Right lobe of liver (tissue), 6 donors: ENCODE measurements around the gene OIT3. TPM values are rescaled to one million over a fixed set of nuclear protein-coding genes. Genes with fewer than 3 reads are reported as not detected.
"Not testable (repeated sequence)": the region's sequence is repeated elsewhere in the genome, so short reads cannot be mapped to it uniquely, and the experiment has no call there.

Source experiments
- ATAC-seq, 4 donors: fragments of 200-7000 bp; cut with Tn5 transposase; one replicate each; pipeline ENCODE4 v1.9.1; 2020; ENCODE audit warnings: mild to moderate bottlenecking in 4 of 4, moderate library complexity in 4 of 4
- DNase-seq, 3 donors: peaks; one replicate each; pipeline ENCODE4 v3.0.0-alpha.2; 2020
- H3K27ac ChIP-seq, 3 donors: fragments of 200-600 bp; one replicate each; pipeline ENCODE4 v1.8.0; 2022
- H3K27me3 ChIP-seq, 2 donors: fragments of 200-600 bp; one replicate each; pipeline ENCODE4 v1.8.0; 2022
- H3K36me3 ChIP-seq, 4 donors: fragments of 200-600 bp; sonication (generic) in 1 of 4; one replicate each; pipeline versions ENCODE4 v1.5.1 to v1.8.0; 2017 to 2022; ENCODE audit warnings: control low read depth in 1 of 4
- H3K4me1 ChIP-seq, 4 donors: fragments of 200-600 bp; sonication (generic) in 1 of 4; one replicate each; pipeline versions ENCODE4 v1.5.1 to v1.8.0; 2017 to 2022; ENCODE audit warnings: control low read depth in 1 of 4
- H3K4me3 ChIP-seq, 3 donors: fragments of 200-600 bp; one replicate each; pipeline ENCODE4 v1.8.0; 2022
- H3K9me3 ChIP-seq, 4 donors: fragments of 200-600 bp; sonication (generic) in 1 of 4; one replicate each; pipeline versions ENCODE4 v1.5.1 to v1.8.0; 2017 to 2022; ENCODE audit warnings: control low read depth in 1 of 4
- CTCF ChIP-seq, 4 donors: fragments of 200-600 bp in 3 of 4; fragments of 450-650 bp in 1 of 4; IDR thresholded peaks; one replicate each; pipeline versions ENCODE4 v1.5.1 to v1.8.0; 2016 to 2022; ENCODE audit warnings: antibody characterized with exemption in 4 of 4, mild to moderate bottlenecking in 2 of 4
- POLR2A ChIP-seq: fragments of 450-650 bp; IDR thresholded peaks from one replicate; pipeline ENCODE4 v1.6.1; 2017; ENCODE audit warnings: antibody characterized with exemption, mild to moderate bottlenecking
- WGBS: methylation state at CpG from one replicate; pipeline ENCODE4 v1.1.6; 2018; ENCODE audit warnings: low coverage, low lambda C conversion rate; ENCODE audit not compliant: insufficient coverage; ENCODE audit errors: missing lambda C conversion rate; 5-methylcytosine and 5-hydroxymethylcytosine counted together
- intact Hi-C, 2 donors: fragments of 100-400 bp; cut with DNase I; formaldehyde crosslinking; loops; one replicate each; pipeline versions ENCODE4 v1.11.2 to v1.14.1; 2022
- total RNA-seq, 6 experiments: library from RNA; depleted of rRNA in 2 of 6; stranded (reverse); fragments of >200 nt in 2 of 6; fragmentation: NEBNext Ultra II Directional in 3 of 6; extraction: Animal tissue kit (Norgen Biotek cat#: 25700) in 3 of 6; gene quantifications; one replicate each; pipeline versions ENCODE4 v1.1.0 to v1.2.4, GENCODE V29; 2016 to 2023
- donor health status: DM: no; HTN: yes; CAD: no.
- donor health status: DM: no; HTN: no; CAD: no.
- donor health status: DM: no; HTN: no; CAD: no.
- donor health status: DM: no; HTN: yes; CAD: no.
- donor health status: DM: no; HTN: yes; CAD: no.

The OIT3 gene
- total RNA-seq, 6 experiments from 2014 or later, result 24.4 to 78.2 (median 48.7) TPM

- Histone ChIP-seq H3K4me3 (no peak overlapping the region), H3K27ac (no peak overlapping the region), H3K9me3 (no peaks in the 10 kb centered on the region), H3K4me1 (no peaks in the 10 kb centered on the region), H3K36me3 (no peaks in the 10 kb centered on the region), H3K27me3 (no peaks in the 10 kb centered on the region)
- DNase-seq (no peak), ATAC-seq (no peak)
- intact Hi-C loops, result no loop called here
- WGBS, result 80% methylated on average over 1 of the region's 2 CpGs
- TF ChIP-seq CTCF (IDR thresholded peaks at IDR 0.05) (no peak), POLR2A (no peak)
Observed at GRCh38 chr10:72911758-72912157, 18.2 kb downstream of the OIT3 start.

GRCh38 chr10:72912736-72913135 lies 19.2 kb downstream of the OIT3 start:
- no peaks in the 10 kb centered on the region for H3K4me1 ChIP-seq
- no peak overlapping the region for H3K4me3 ChIP-seq
- H3K36me3 ChIP-seq, result no peaks in the 10 kb centered on the region
- no peak for DNase-seq
- no peak for TF ChIP-seq CTCF (IDR thresholded peaks at IDR 0.05)
- TF ChIP-seq POLR2A, result no peak
- no peak overlapping the region for H3K27ac ChIP-seq
- 78% methylated on average over 4 of the region's 4 CpGs for WGBS
- intact Hi-C loops, result no loop called here
- H3K27me3 ChIP-seq, result no peaks in the 10 kb centered on the region
- H3K9me3 ChIP-seq, result no peaks in the 10 kb centered on the region
- no peak for ATAC-seq

GRCh38 chr10:72913287-72913686 lies 19.7 kb downstream of the OIT3 start:
- Histone ChIP-seq H3K27ac (no peak overlapping the region), H3K4me1 (no peaks in the 10 kb centered on the region), H3K9me3 (no peaks in the 10 kb centered on the region), H3K27me3 (no peaks in the 10 kb centered on the region), H3K36me3 (no peaks in the 10 kb centered on the region), H3K4me3 (no peak overlapping the region)
- intact Hi-C loops, result no loop called here
- WGBS, result 79% methylated on average over 5 of the region's 7 CpGs
- no peak for TF ChIP-seq CTCF (IDR thresholded peaks at IDR 0.05)
- no peak for TF ChIP-seq POLR2A
- no peak for ATAC-seq
- no peak for DNase-seq

GRCh38 chr10:72917201-72917600 lies 23.7 kb downstream of the OIT3 start:
- H3K9me3 ChIP-seq, ATAC-seq, DNase-seq, H3K4me1 ChIP-seq, H3K27ac ChIP-seq, intact Hi-C loops, H3K4me3 ChIP-seq, H3K27me3 ChIP-seq, H3K36me3 ChIP-seq: not testable (repeated sequence)
- 66% methylated on average over 3 of the region's 3 CpGs for WGBS

GRCh38 chr10:72917803-72918332 lies 24.3 kb downstream of the OIT3 start:
- H3K36me3 ChIP-seq, intact Hi-C loops, H3K27me3 ChIP-seq, H3K4me3 ChIP-seq, H3K9me3 ChIP-seq, DNase-seq, H3K27ac ChIP-seq, ATAC-seq, H3K4me1 ChIP-seq: not testable (repeated sequence)
- WGBS, result 67% methylated on average over 2 of the region's 2 CpGs

- Histone ChIP-seq H3K9me3 (peaks cover 0 to 5% (median 0%) of the 10 kb centered on the region in 4 donors), H3K4me1 (no peaks in the 10 kb centered on the region), H3K36me3 (no peaks in the 10 kb centered on the region), H3K27me3 (no peaks in the 10 kb centered on the region), H3K4me3 (no peak overlapping the region), H3K27ac (no peak overlapping the region)
- TF ChIP-seq CTCF (IDR thresholded peaks at IDR 0.05), result no peak
- no peak for TF ChIP-seq POLR2A
- ATAC-seq, result no peak
- no peak for DNase-seq
- intact Hi-C loops, result no loop called here
- 83% methylated on average over 8 of the region's 8 CpGs for WGBS
Observed at GRCh38 chr10:72918352-72918751, 24.8 kb downstream of the OIT3 start.

GRCh38 chr10:72921147-72921683 lies 27.7 kb downstream of the OIT3 start:
- ATAC-seq, intact Hi-C loops, H3K36me3 ChIP-seq, H3K9me3 ChIP-seq, DNase-seq, H3K4me1 ChIP-seq, H3K27ac ChIP-seq, H3K4me3 ChIP-seq, H3K27me3 ChIP-seq: not testable (repeated sequence)
- 89% methylated on average over 1 of the region's 1 CpG for WGBS
